CD4-positive, alpha-beta memory T cell (primary cell): ENCODE results near the gene ADGRE2. TPM values are rescaled to one million over a fixed set of nuclear protein-coding genes. Genes with fewer than 3 reads are reported as not detected.

Experiments
- CTCF ChIA-PET: fragments of 350-600 bp; sonication (Branson Sonifier 250); formaldehyde crosslinking; loops from one replicate; lab custom pipeline; 2021; ENCODE audit warnings: inconsistent platforms; ENCODE audit not compliant: partially characterized antibody; lab: Charles Lee
- POLR2A ChIA-PET: fragments of 350-600 bp; sonication (Branson Sonifier 250); formaldehyde crosslinking; loops from one replicate; lab custom pipeline; 2021; ENCODE audit not compliant: partially characterized antibody; lab: Charles Lee
- DNase-seq, 5 donors: peaks; one replicate each; pipeline versions ENCODE4 v3.0.0 to v3.0.0-alpha.2; 2020 to 2022; ENCODE audit warnings: mixed read lengths in 1 of 5
- H3K27ac ChIP-seq: one replicate; pipeline ENCODE4 v1.7.0; 2013; ENCODE audit warnings: low read depth, low read length
- H3K27me3 ChIP-seq: 2 replicates; pipeline ENCODE4 v1.7.0; 2013; ENCODE audit warnings: mild to moderate bottlenecking, low read length, moderate library complexity; ENCODE audit not compliant: insufficient read depth
- H3K36me3 ChIP-seq: 2 replicates; pipeline ENCODE4 v1.7.0; 2013; ENCODE audit warnings: mild to moderate bottlenecking, low read length, moderate library complexity; ENCODE audit not compliant: insufficient read depth
- H3K4me1 ChIP-seq: 2 replicates; pipeline ENCODE4 v1.7.0; 2013; ENCODE audit warnings: mild to moderate bottlenecking, low read length, moderate library complexity; ENCODE audit not compliant: insufficient read depth
- H3K4me3 ChIP-seq, 2 donors: one replicate each; pipeline ENCODE4 v1.7.0; 2013; ENCODE audit warnings: low read length in 2 of 2, mild to moderate bottlenecking in 1 of 2
- H3K9me3 ChIP-seq, 2 donors: one replicate each; pipeline ENCODE4 v1.7.0; 2013; ENCODE audit warnings: low read length in 2 of 2, control low read depth in 1 of 2; ENCODE audit not compliant: control insufficient read depth in 1 of 2
- H3K27ac Mint-ChIP-seq, 7 donors: one replicate each; pipeline ENCODE4 v1.8.0; 2020 to 2021; ENCODE audit warnings: mixed read lengths in 7 of 7, mild to moderate bottlenecking in 6 of 7, inconsistent platforms in 3 of 7, moderate library complexity in 3 of 7
- H3K27me3 Mint-ChIP-seq, 2 donors: one replicate each; pipeline ENCODE4 v1.8.0; 2020 to 2021; ENCODE audit warnings: mixed read lengths in 2 of 2
- H3K36me3 Mint-ChIP-seq, 2 donors: one replicate each; pipeline ENCODE4 v1.8.0; 2020 to 2021; ENCODE audit warnings: mixed read lengths in 2 of 2, inconsistent platforms in 1 of 2, mild to moderate bottlenecking in 1 of 2
- H3K4me1 Mint-ChIP-seq, 4 donors: one replicate each; pipeline ENCODE4 v1.8.0; 2020 to 2021; ENCODE audit warnings: mixed read lengths in 4 of 4, mild to moderate bottlenecking in 1 of 4
- H3K4me3 Mint-ChIP-seq, 8 donors: one replicate each; pipeline ENCODE4 v1.8.0; 2020 to 2021; ENCODE audit warnings: mixed read lengths in 8 of 8, mild to moderate bottlenecking in 7 of 8, moderate library complexity in 6 of 8, inconsistent platforms in 3 of 8
- H3K9me3 Mint-ChIP-seq, 8 donors: one replicate each; pipeline ENCODE4 v1.8.0; 2020 to 2021; ENCODE audit warnings: mixed read lengths in 8 of 8, mild to moderate bottlenecking in 5 of 8, inconsistent platforms in 3 of 8, moderate library complexity in 1 of 8
- intact Hi-C: fragments of 100-400 bp; cut with micrococcal nuclease; formaldehyde crosslinking; loops from one replicate; pipeline ENCODE4 v1.15.1; 2023
- polyA plus RNA-seq, 2 donors: library from polyadenylated mRNA; unstranded; fragments of 300-500 nt; fragmentation: Illumina TruSeq; gene quantifications; one replicate each; pipeline ENCODE4 v1.2.3, GENCODE V29; 2021
- total RNA-seq, 2 experiments: library from RNA; stranded (reverse); gene quantifications; one replicate each; pipeline ENCODE4 v1.2.3, GENCODE V29; 2021

The ADGRE2 gene
- total and polyA plus RNA-seq, 4 experiments from 2014 or later, result 0.26 to 0.78 (median 0.47) TPM; not detected in 1

GRCh38 chr19:14735915-14736314 is 42.4 kb downstream of the ADGRE2 start:
- intact Hi-C loops, result no loop called here
- no peaks in the 10 kb centered on the region for H3K4me1 ChIP-seq
- Mint-ChIP-seq H3K4me3 (no peak overlapping the region), H3K9me3 (peaks cover 0 to 11% (median 5%) of the 10 kb centered on the region in 8 donors), H3K4me1 (no peaks in the 10 kb centered on the region), H3K27me3 (peaks cover 0 to 1% of the 10 kb centered on the region in 2 donors), H3K36me3 (peaks cover 0 to 3% of the 10 kb centered on the region in 2 donors), H3K27ac (no peak overlapping the region)
- no peak for DNase-seq
- no peaks in the 10 kb centered on the region for H3K27me3 ChIP-seq
- ChIA-PET POLR2A (no interaction called here), CTCF (no interaction called here)
- H3K27ac ChIP-seq, result no peak overlapping the region
- no peak overlapping the region for H3K4me3 ChIP-seq
- H3K36me3 ChIP-seq, result no peaks in the 10 kb centered on the region
- no peaks in the 10 kb centered on the region for H3K9me3 ChIP-seq

GRCh38 chr19:14733574-14733973 is 44.8 kb downstream of the ADGRE2 start:
- H3K27me3 ChIP-seq, result no peaks in the 10 kb centered on the region
- POLR2A ChIA-PET, result no interaction called here

GRCh38 chr19:14732510-14732909 is 45.9 kb downstream of the ADGRE2 start:
- H3K36me3 Mint-ChIP-seq, result peaks cover 5 to 12% of the 10 kb centered on the region in 2 donors
- H3K27me3 Mint-ChIP-seq, result peaks cover 0 to 3% of the 10 kb centered on the region in 2 donors
- ChIA-PET POLR2A (no interaction called here), CTCF (no interaction called here)
- no peak overlapping the region for H3K27ac Mint-ChIP-seq
- no peak for DNase-seq
- H3K9me3 ChIP-seq, result peaks cover 0 to 8% of the 10 kb centered on the region in 2 donors
- no peaks in the 10 kb centered on the region for H3K36me3 ChIP-seq
- intact Hi-C loops, result no loop called here
- peaks cover 2 to 45% (median 32%) of the 10 kb centered on the region in 8 donors for H3K9me3 Mint-ChIP-seq
- H3K4me1 Mint-ChIP-seq, result no peaks in the 10 kb centered on the region
- no peak overlapping the region for H3K27ac ChIP-seq
- no peaks in the 10 kb centered on the region for H3K27me3 ChIP-seq
- H3K4me3 Mint-ChIP-seq, result no peak overlapping the region
- no peaks in the 10 kb centered on the region for H3K4me1 ChIP-seq
- no peak overlapping the region for H3K4me3 ChIP-seq

More at GRCh38 chr19:14733574-14733973, 44.8 kb downstream of the ADGRE2 start:
- Mint-ChIP-seq H3K4me3 (no peak overlapping the region), H3K27ac (no peak overlapping the region), H3K4me1 (no peaks in the 10 kb centered on the region), H3K27me3 (peaks cover 0 to 3% of the 10 kb centered on the region in 2 donors), H3K9me3 (peaks cover 0 to 34% (median 24%) of the 10 kb centered on the region in 8 donors), H3K36me3 (peaks cover 3 to 9% of the 10 kb centered on the region in 2 donors)
- Histone ChIP-seq H3K4me3 (no peak overlapping the region), H3K27ac (no peak overlapping the region), H3K9me3 (peaks cover 0 to 5% of the 10 kb centered on the region in 2 donors), H3K4me1 (no peaks in the 10 kb centered on the region), H3K36me3 (no peaks in the 10 kb centered on the region)
- no peak for DNase-seq
- intact Hi-C loops, result no loop called here
- CTCF ChIA-PET, result no interaction called here

DNA sequence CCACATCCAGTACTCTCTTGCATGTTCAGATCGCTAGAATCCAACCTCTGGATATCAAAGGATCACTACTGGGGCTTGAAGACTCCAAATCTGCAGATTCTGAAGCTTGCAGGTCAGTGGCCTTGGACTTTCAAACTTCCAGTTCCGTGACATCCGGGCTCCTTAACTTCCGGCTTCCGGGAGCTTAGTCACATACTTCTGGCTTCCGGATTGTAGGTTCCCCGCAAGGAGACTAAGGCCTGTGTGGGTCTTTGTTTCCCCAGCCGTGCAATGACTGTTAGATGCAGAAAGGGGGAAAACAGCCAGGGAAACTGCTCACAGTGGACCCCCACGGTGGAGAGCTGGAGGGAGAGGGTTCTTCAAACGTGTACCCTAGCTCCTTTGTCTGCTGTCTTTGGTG is 47.2 kb downstream of the ADGRE2 start:
- intact Hi-C loops, result no loop called here
- Mint-ChIP-seq H3K27me3 (peaks cover 0 to 3% of the 10 kb centered on the region in 2 donors), H3K4me1 (no peaks in the 10 kb centered on the region), H3K27ac (no peak overlapping the region), H3K4me3 (no peak overlapping the region), H3K36me3 (peaks cover 9 to 18% of the 10 kb centered on the region in 2 donors), H3K9me3 (peaks cover 2 to 57% (median 43%) of the 10 kb centered on the region in 8 donors)
- Histone ChIP-seq H3K27me3 (no peaks in the 10 kb centered on the region), H3K9me3 (peaks cover 0 to 13% of the 10 kb centered on the region in 2 donors), H3K36me3 (no peaks in the 10 kb centered on the region), H3K4me3 (no peak overlapping the region), H3K4me1 (no peaks in the 10 kb centered on the region), H3K27ac (no peak overlapping the region)
- POLR2A ChIA-PET, result no interaction called here
- DNase-seq, result no peak
- CTCF ChIA-PET, result no interaction called here

- no peaks in the 10 kb centered on the region for H3K4me1 ChIP-seq
- no peaks in the 10 kb centered on the region for H3K4me1 Mint-ChIP-seq
- no peak overlapping the region for H3K27ac ChIP-seq
- H3K27me3 Mint-ChIP-seq, result peaks cover 0 to 3% of the 10 kb centered on the region in 2 donors
- no peaks in the 10 kb centered on the region for H3K27me3 ChIP-seq
- POLR2A ChIA-PET, result no interaction called here
- DNase-seq, result no peak
- CTCF ChIA-PET, result no interaction called here
- H3K9me3 Mint-ChIP-seq, result peaks cover 2 to 83% (median 64%) of the 10 kb centered on the region in 8 donors
- H3K9me3 ChIP-seq, result peaks cover 11 to 19% of the 10 kb centered on the region in 2 donors
- H3K36me3 ChIP-seq, result no peaks in the 10 kb centered on the region
- no peak overlapping the region for H3K4me3 ChIP-seq
- intact Hi-C loops, result no loop called here
- H3K36me3 Mint-ChIP-seq, result peaks cover 22 to 32% of the 10 kb centered on the region in 2 donors
- H3K27ac Mint-ChIP-seq, result no peak overlapping the region
- no peak overlapping the region for H3K4me3 Mint-ChIP-seq
Observed at GRCh38 chr19:14728595-14728994, 49.8 kb downstream of the ADGRE2 start.

- H3K27ac Mint-ChIP-seq, result no peak overlapping the region
- intact Hi-C loops, result no loop called here
- no peaks in the 10 kb centered on the region for H3K27me3 Mint-ChIP-seq
- peaks cover 17% of the 10 kb centered on the region for H3K36me3 ChIP-seq
- H3K4me1 Mint-ChIP-seq, result no peaks in the 10 kb centered on the region
- H3K9me3 ChIP-seq, result peaks cover 13 to 45% of the 10 kb centered on the region in 2 donors
- DNase-seq, result no peak
- H3K27ac ChIP-seq, result no peak overlapping the region
- no peak overlapping the region for H3K4me3 Mint-ChIP-seq
- peaks cover 67 to 79% of the 10 kb centered on the region in 2 donors for H3K36me3 Mint-ChIP-seq
- no peaks in the 10 kb centered on the region for H3K27me3 ChIP-seq
- no peak overlapping the region for H3K4me3 ChIP-seq
- H3K4me1 ChIP-seq, result no peaks in the 10 kb centered on the region
- CTCF ChIA-PET, result no interaction called here
- H3K9me3 Mint-ChIP-seq, result peaks cover 2 to 99% (median 89%) of the 10 kb centered on the region in 8 donors
- POLR2A ChIA-PET, result no interaction called here
Observed at GRCh38 chr19:14722127-14722526, 56.2 kb downstream of the ADGRE2 start.

DNA sequence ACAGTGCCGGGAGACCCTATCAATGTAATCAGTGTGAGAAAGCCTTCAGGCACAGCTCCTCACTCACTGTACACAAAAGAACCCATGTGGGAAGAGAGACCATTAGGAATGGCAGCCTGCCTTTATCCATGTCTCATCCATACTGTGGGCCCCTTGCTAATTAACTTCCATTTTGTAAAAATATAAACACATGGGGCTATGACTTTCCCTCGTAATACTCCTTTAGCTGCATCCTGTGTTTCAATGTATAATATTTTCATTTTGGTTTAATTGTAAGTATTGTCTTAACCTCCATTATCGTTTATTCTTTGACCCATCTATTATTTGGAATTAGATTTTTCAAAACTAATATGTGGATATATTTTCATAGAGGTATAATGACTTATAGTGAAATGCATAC is 59.2 kb downstream of the ADGRE2 start:
- Histone ChIP-seq H3K27ac (no peak overlapping the region), H3K36me3 (peaks cover 39% of the 10 kb centered on the region), H3K4me3 (no peak overlapping the region), H3K27me3 (no peaks in the 10 kb centered on the region), H3K4me1 (no peaks in the 10 kb centered on the region), H3K9me3 (peaks cover 7 to 50% of the 10 kb centered on the region in 2 donors)
- CTCF ChIA-PET, result no interaction called here
- intact Hi-C loops, result no loop called here
- POLR2A ChIA-PET, result no interaction called here
- Mint-ChIP-seq H3K4me1 (no peaks in the 10 kb centered on the region), H3K36me3 (peaks cover 83 to 92% of the 10 kb centered on the region in 2 donors), H3K27ac (no peak overlapping the region), H3K9me3 (peaks cover 2 to 100% (median 93%) of the 10 kb centered on the region in 8 donors), H3K27me3 (no peaks in the 10 kb centered on the region), H3K4me3 (no peak overlapping the region)
- no peak for DNase-seq
